ENCODE measurements around the gene TDO2. TPM values are rescaled to one million over a fixed set of nuclear protein-coding genes. Genes with fewer than 3 reads are reported as not detected.

TDO2 gene
- total RNA-seq, 2 donors from 2014 or later, result 0.09 to 4.8 TPM

GRCh38 chr4:155959417-155959816, 55.9 kb downstream of the TDO2 start:
- Histone ChIP-seq H3K4me3 (no peak overlapping the region), H3K36me3 (no peaks in the 10 kb centered on the region), H3K27ac (no peak overlapping the region), H3K27me3 (replicated peaks; ENCODE audit: insufficient read depth) (no peaks in the 10 kb centered on the region), H3K9me3 (no peaks in the 10 kb centered on the region), H3K4me1 (replicated peaks) (no peaks in the 10 kb centered on the region)
- TF ChIP-seq POLR2AphosphoS5 (IDR thresholded peaks at IDR 0.05) (no peak), POLR2A (IDR thresholded peaks at IDR 0.05) (no peak), CTCF (IDR thresholded peaks at IDR 0.05) (no peak)
- WGBS, result 98% methylated on average over 4 of the region's 4 CpGs
- DNase-seq (ENCODE audit: low spot score), result no peak
- intact Hi-C loops (cut with DNase I), result loop anchor here (10.0 kb wide), 2 partner anchors 265 to 1005 kb away; no protein-coding TSS in a partner anchor

GRCh38 chr4:155960522-155960921, 57.0 kb downstream of the TDO2 start:
- DNase-seq (ENCODE audit: low spot score), result no peak
- Histone ChIP-seq H3K36me3 (no peaks in the 10 kb centered on the region), H3K4me1 (replicated peaks) (no peaks in the 10 kb centered on the region), H3K27ac (no peak overlapping the region), H3K9me3 (no peaks in the 10 kb centered on the region), H3K27me3 (replicated peaks; ENCODE audit: insufficient read depth) (no peaks in the 10 kb centered on the region), H3K4me3 (no peak overlapping the region)
- intact Hi-C loops (cut with DNase I), result no loop called here
- TF ChIP-seq CTCF (IDR thresholded peaks at IDR 0.05) (no peak), POLR2A (IDR thresholded peaks at IDR 0.05) (no peak), POLR2AphosphoS5 (IDR thresholded peaks at IDR 0.05) (no peak)
- 23% methylated on average over 5 of the region's 5 CpGs for WGBS

GRCh38 chr4:155961575-155961974, 58.1 kb downstream of the TDO2 start:
- 93% methylated on average over 4 of the region's 4 CpGs for WGBS
- intact Hi-C loops (cut with DNase I), result no loop called here
- no peaks in the 10 kb centered on the region for H3K27me3 ChIP-seq (replicated peaks; ENCODE audit: insufficient read depth)
- no peak for DNase-seq (ENCODE audit: low spot score)
- TF ChIP-seq POLR2A (IDR thresholded peaks at IDR 0.05) (no peak), POLR2AphosphoS5 (IDR thresholded peaks at IDR 0.05) (no peak), CTCF (IDR thresholded peaks at IDR 0.05) (no peak)
- no peaks in the 10 kb centered on the region for H3K4me1 ChIP-seq (replicated peaks)
- H3K27ac ChIP-seq, result no peak overlapping the region
- H3K4me3 ChIP-seq, result no peak overlapping the region
- no peaks in the 10 kb centered on the region for H3K9me3 ChIP-seq
- no peaks in the 10 kb centered on the region for H3K36me3 ChIP-seq

GRCh38 chr4:155962767-155963166, 59.3 kb downstream of the TDO2 start:
- Histone ChIP-seq H3K4me3 (no peak overlapping the region), H3K9me3 (no peaks in the 10 kb centered on the region), H3K4me1 (replicated peaks) (no peaks in the 10 kb centered on the region), H3K36me3 (no peaks in the 10 kb centered on the region), H3K27me3 (replicated peaks; ENCODE audit: insufficient read depth) (no peaks in the 10 kb centered on the region), H3K27ac (no peak overlapping the region)
- no peak for DNase-seq (ENCODE audit: low spot score)
- 42% methylated on average over 2 of the region's 2 CpGs for WGBS
- no peak for TF ChIP-seq CTCF (IDR thresholded peaks at IDR 0.05)
- TF ChIP-seq POLR2AphosphoS5 (IDR thresholded peaks at IDR 0.05), result no peak
- no peak for TF ChIP-seq POLR2A (IDR thresholded peaks at IDR 0.05)
- intact Hi-C loops (cut with DNase I), result no loop called here

- no peak for DNase-seq (ENCODE audit: low spot score)
- WGBS, result 85% methylated on average over 8 of the region's 8 CpGs
- no peak overlapping the region for H3K27ac ChIP-seq
- no peaks in the 10 kb centered on the region for H3K9me3 ChIP-seq
- TF ChIP-seq CTCF (IDR thresholded peaks at IDR 0.05), result no peak
- no peak for TF ChIP-seq POLR2A (IDR thresholded peaks at IDR 0.05)
- TF ChIP-seq POLR2AphosphoS5 (IDR thresholded peaks at IDR 0.05), result no peak
- H3K4me1 ChIP-seq (replicated peaks), result no peaks in the 10 kb centered on the region
- intact Hi-C loops (cut with DNase I), result no loop called here
- no peaks in the 10 kb centered on the region for H3K27me3 ChIP-seq (replicated peaks; ENCODE audit: insufficient read depth)
- no peak overlapping the region for H3K4me3 ChIP-seq
- H3K36me3 ChIP-seq, result no peaks in the 10 kb centered on the region
These were observed 60.8 kb downstream of the TDO2 start for GRCh38 chr4:155964016-155964891.

All from prostate gland (tissue), 2 donors.